ENCODE measurements around the gene MCCC2. TPM values are rescaled to one million over a fixed set of nuclear protein-coding genes. Genes with fewer than 3 reads are reported as not detected.

The MCCC2 gene
- total and polyA plus RNA-seq, 12 donors, result 53.6 to 149 (median 123) TPM

DNA sequence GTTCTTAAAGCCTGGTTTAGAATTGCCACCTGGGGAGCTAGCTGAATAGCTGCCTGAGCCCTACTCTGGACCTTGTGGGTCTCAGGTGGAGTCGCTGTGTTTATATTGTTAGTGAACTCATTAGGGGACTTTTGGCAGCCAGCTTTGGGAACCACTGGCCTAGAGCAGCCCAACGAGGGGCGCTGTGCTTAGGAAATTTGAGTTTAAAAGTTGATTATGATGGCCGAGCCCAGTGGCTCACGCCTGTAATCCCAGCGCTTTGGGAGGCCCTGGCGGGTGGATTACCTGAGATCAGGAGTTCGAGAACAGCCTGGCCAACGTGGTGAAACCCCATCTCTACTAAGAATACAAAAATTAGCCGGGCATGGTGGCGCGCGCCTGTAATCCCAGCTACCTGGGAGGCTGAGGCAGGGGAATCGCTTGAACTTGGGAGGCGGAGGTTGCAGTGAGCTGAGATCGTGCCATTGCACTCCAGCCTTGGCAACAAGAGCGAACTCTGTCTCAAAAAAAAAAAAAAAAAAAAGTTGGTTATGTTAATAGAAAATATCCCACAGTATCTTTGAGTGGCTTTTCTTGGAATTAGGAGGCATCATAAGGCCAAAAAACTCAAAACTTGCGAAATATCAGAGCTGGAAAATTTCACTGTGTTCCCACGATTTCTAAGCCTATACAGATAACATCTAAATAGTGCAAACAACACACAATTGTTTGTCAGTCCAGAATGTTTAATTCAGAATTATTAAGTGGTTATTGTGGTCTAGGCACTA, 809 bp downstream of the MCCC2 start:
- 71% methylated on average over 19 of the region's 19 CpGs for WGBS, 2 donors
- no peaks in the 10 kb centered on the region for H3K9me3 ChIP-seq
- H3K36me3 ChIP-seq, result peaks cover 0 to under 1% (median 0%) of the 10 kb centered on the region in 9 donors
- peaks cover 0 to 30% (median 18%) of the 10 kb centered on the region in 9 donors for H3K4me1 ChIP-seq
- H3K4me3 ChIP-seq, result peak overlapping the region; percentile 35 to 98 (median 76)
- intact Hi-C loops (cut with DNase I), result loop anchor here in 4 of 10 donors (5.0 to 10.0 kb wide), 3 partner anchors 159 to 169 kb away; no protein-coding TSS in a partner anchor
- DNase-seq (no peak), ATAC-seq (peak in 2 of 8 donors; percentile 0 to 5)
- H3K27ac ChIP-seq, result peak overlapping the region; percentile 77 to 91 (median 82)
- TF ChIP-seq, protein P1, sequence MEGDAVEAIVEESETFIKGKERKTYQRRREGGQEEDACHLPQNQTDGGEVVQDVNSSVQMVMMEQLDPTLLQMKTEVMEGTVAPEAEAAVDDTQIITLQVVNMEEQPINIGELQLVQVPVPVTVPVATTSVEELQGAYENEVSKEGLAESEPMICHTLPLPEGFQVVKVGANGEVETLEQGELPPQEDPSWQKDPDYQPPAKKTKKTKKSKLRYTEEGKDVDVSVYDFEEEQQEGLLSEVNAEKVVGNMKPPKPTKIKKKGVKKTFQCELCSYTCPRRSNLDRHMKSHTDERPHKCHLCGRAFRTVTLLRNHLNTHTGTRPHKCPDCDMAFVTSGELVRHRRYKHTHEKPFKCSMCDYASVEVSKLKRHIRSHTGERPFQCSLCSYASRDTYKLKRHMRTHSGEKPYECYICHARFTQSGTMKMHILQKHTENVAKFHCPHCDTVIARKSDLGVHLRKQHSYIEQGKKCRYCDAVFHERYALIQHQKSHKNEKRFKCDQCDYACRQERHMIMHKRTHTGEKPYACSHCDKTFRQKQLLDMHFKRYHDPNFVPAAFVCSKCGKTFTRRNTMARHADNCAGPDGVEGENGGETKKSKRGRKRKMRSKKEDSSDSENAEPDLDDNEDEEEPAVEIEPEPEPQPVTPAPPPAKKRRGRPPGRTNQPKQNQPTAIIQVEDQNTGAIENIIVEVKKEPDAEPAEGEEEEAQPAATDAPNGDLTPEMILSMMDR (IDR thresholded peaks at IDR 0.05), result no peak
- no peaks in the 10 kb centered on the region for H3K27me3 ChIP-seq

DNA sequence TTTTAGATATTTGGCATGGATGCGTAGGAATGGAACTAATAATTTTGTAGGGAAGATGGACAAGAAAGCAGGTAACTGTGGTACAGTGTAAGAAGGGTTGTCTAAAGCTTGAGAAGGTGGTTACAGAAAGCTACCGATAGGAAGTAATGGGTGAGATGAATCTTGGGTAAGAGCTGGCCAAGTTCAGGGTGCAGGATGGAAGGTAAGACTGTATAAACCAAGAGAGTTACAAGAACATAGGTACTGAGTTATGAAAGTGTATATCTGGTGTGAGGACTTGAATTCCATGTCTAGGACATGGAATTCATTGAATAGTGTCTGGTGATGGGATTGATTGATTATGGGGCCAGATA, 1.4 kb downstream of the MCCC2 start:
- H3K4me3 ChIP-seq, result peak overlapping the region in 2 of 10 donors; percentile 68 to 96
- H3K4me1 ChIP-seq, result peaks cover 0 to 30% (median 18%) of the 10 kb centered on the region in 9 donors
- ATAC-seq, result no peak
- TF ChIP-seq, protein P1 (IDR thresholded peaks at IDR 0.05), result no peak
- no peaks in the 10 kb centered on the region for H3K9me3 ChIP-seq
- no peak for DNase-seq
- no peaks in the 10 kb centered on the region for H3K27me3 ChIP-seq
- peaks cover 0 to 6% (median 0%) of the 10 kb centered on the region in 9 donors for H3K36me3 ChIP-seq
- intact Hi-C loops (cut with DNase I), result loop anchor here in 4 of 10 donors (5.0 to 10.0 kb wide), 3 partner anchors 159 to 169 kb away; no protein-coding TSS in a partner anchor
- WGBS, 2 donors, result 97% methylated on average over 2 of the region's 2 CpGs
- no peak overlapping the region for H3K27ac ChIP-seq

DNA sequence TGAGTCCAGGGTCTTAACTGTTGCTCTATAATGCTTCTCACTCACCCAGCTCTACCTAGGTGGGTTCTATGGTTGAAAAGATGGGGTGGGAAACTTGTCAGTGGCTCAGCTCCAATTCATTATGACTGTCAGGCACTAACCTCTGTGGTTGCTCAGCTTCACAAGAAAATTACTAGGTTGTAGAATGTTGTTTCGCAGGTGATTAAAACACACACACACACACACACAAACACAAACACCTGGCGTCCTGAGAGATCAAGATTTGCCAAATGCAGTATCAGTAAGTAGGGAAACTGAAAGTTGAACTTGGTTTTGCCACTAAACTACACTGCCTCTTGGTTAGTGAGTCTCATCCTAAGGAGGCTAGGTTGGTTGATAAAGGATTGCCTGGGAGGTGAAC, 2.8 kb downstream of the MCCC2 start:
- no peak for ATAC-seq
- WGBS, 2 donors, result 48 to 94% methylated on average over 2 of the region's 2 CpGs
- Histone ChIP-seq H3K27me3 (no peaks in the 10 kb centered on the region), H3K4me1 (peaks cover 0 to 30% (median 18%) of the 10 kb centered on the region in 9 donors), H3K4me3 (no peak overlapping the region), H3K27ac (no peak overlapping the region), H3K36me3 (peaks cover 0 to 13% (median 0%) of the 10 kb centered on the region in 9 donors), H3K9me3 (no peaks in the 10 kb centered on the region)
- TF ChIP-seq, protein P1 (IDR thresholded peaks at IDR 0.05), result no peak
- DNase-seq, result no peak
- intact Hi-C loops (cut with DNase I), result loop anchor here in 4 of 10 donors (5.0 to 10.0 kb wide), 3 partner anchors 157 to 167 kb away; no protein-coding TSS in a partner anchor

DNA sequence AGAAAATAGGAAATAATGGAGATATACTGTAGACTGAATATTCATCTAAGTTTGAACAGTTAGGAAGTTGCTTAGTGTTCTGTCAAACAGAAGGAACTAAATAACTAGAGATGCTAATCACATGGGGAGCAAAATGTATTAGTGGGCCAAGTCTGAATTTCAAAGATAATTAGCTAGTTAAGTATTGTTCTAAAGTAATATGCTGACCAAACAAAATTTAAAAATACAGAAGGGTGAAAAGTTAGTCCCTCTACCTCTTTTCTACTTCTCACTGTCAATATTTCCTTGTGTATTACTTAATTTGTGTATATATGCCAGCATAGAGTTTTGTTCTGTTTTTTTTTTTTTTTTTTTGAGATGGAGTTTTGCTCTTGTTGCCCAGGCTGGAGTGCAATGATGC, 4.0 kb downstream of the MCCC2 start:
- intact Hi-C loops (cut with DNase I), result no loop called here
- Histone ChIP-seq H3K9me3 (no peaks in the 10 kb centered on the region), H3K4me1 (peaks cover 0 to 29% (median 18%) of the 10 kb centered on the region in 9 donors), H3K4me3 (no peak overlapping the region), H3K27ac (no peak overlapping the region), H3K27me3 (no peaks in the 10 kb centered on the region), H3K36me3 (peaks cover 0 to 23% (median 0%) of the 10 kb centered on the region in 9 donors)
- TF ChIP-seq, protein P1 (IDR thresholded peaks at IDR 0.05), result no peak
- ATAC-seq (no peak), DNase-seq (no peak)

All from heart right ventricle (tissue), 16 donors.